Measurements from ENCODE around the gene PCSK5.

The PCSK5 gene

DNA sequence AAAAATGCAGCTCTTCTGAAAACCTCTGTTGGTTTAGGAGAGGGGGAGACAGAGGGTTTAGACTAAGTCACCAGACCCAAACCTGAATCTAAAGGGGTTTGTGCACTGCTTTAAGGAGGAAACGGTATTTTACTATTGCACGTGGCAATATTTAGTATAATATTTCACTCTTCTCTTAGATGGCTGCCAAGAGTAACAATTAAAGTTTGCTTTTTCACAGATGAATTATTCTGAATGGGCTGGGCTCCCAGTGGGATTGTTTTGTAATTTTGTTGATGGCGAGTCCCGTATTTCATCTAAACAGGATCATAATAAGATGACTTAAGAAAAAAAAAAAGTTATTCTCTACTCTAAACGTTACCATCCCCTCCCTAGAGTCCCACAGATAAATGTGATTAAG is 245.4 kb downstream of the PCSK5 start:
- DNase-seq, result no peak

DNA sequence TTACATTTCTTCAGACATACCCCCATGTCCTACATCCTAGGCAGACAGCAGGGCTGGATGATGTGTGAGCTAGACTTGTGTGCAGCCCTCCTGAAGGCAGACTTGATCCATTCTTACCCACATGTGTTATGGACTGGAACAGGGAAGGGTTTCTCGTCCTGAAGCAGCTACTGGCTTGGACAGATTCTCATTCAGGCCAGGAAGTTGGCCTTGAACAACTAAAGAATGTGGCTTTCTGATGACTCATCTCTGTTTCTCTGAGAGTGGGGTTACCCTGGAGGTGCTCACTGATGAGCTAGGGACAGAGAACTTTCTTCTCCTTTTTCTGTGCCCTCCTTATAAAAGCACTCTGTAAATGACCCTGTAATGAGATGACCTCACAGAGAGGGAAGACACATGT is 246.5 kb downstream of the PCSK5 start:
- no peak for TF ChIP-seq GATA1 (IDR thresholded peaks at IDR 0.05; ENCODE audit: low read depth, low read length)
- no peak for TF ChIP-seq POLR2A (IDR thresholded peaks at IDR 0.05; ENCODE audit: low read length)
- no peak for DNase-seq

More for the DNA sequence above, 245.4 kb downstream of the PCSK5 start:
- TF ChIP-seq GATA1 (IDR thresholded peaks at IDR 0.05; ENCODE audit: low read depth, low read length) (no peak), POLR2A (IDR thresholded peaks at IDR 0.05; ENCODE audit: low read length) (no peak)

GRCh38 chr9:76137931-76138330 is 247.5 kb downstream of the PCSK5 start:
- TF ChIP-seq POLR2A (IDR thresholded peaks at IDR 0.05; ENCODE audit: low read length) (no peak), GATA1 (IDR thresholded peaks at IDR 0.05; ENCODE audit: low read depth, low read length) (no peak)
- DNase-seq, result no peak

DNA sequence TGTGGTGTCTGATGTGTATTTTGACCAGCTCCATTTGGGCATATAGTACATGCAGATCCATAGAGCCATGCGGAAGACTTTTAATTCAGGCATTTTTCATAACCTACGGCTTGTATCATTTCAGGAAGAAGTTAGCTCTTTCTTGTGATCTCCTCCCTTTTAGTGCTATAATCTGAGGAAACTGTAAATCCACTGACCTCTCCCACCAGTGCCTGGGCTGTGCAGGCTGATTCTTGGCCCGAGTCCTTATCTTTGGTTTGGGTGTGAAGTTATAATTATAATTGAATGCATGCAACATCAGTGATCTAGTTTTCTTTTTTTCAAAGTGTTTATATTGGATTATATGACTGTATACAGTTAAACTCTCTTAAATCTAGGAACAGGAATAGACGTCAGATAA is 247.9 kb downstream of the PCSK5 start:
- no peak for TF ChIP-seq POLR2A (IDR thresholded peaks at IDR 0.05; ENCODE audit: low read length)
- no peak for TF ChIP-seq GATA1 (IDR thresholded peaks at IDR 0.05; ENCODE audit: low read depth, low read length)
- DNase-seq, result no peak

DNA sequence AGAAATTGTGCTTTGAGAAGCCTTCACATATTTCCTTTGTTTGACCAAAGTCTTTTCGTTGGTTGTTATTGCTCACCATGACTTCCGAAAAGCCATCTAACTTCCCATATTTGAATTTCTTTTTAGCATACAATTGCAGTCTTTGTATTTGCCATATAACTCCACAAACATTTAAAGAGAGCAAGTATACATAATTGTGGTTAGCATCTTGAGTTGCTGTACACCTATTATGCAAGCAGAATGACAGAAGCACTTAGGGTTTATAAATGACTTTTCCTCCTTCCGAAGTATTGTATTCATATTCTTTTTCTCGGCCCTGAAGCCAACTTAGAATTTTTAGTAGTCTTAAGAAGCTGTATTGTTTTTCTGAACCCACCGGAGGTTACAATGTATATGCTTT is 253.4 kb downstream of the PCSK5 start:
- no peak for DNase-seq
- TF ChIP-seq POLR2A (IDR thresholded peaks at IDR 0.05; ENCODE audit: low read length) (no peak), GATA1 (IDR thresholded peaks at IDR 0.05; ENCODE audit: low read depth, low read length) (no peak)

GRCh38 chr9:76150013-76150412 is 259.5 kb downstream of the PCSK5 start:
- TF ChIP-seq GATA1 (IDR thresholded peaks at IDR 0.05; ENCODE audit: low read depth, low read length) (no peak), POLR2A (IDR thresholded peaks at IDR 0.05; ENCODE audit: low read length) (no peak)
- no peak for DNase-seq

DNA sequence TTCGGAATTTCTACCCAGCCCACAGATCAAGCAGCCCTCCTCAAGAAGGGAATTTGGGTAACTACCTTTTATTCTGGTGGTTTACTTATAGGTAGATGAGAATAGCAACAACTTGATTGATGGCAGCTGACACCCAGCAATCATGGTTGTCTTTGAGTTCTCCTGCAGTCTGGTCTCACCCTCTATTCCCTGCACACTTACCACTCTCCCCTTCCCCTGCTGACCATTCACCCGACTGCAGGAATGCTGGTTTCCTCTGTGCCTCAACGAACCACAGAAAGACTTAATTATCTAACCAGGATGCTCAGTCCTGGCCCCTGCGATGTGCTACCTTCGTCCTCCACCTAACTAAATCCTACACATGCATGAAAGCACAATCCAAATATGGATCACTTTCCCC is 260.8 kb downstream of the PCSK5 start:
- no peak for DNase-seq
- no peak for TF ChIP-seq GATA1 (IDR thresholded peaks at IDR 0.05; ENCODE audit: low read depth, low read length)
- TF ChIP-seq POLR2A (IDR thresholded peaks at IDR 0.05; ENCODE audit: low read length), result no peak

DNA sequence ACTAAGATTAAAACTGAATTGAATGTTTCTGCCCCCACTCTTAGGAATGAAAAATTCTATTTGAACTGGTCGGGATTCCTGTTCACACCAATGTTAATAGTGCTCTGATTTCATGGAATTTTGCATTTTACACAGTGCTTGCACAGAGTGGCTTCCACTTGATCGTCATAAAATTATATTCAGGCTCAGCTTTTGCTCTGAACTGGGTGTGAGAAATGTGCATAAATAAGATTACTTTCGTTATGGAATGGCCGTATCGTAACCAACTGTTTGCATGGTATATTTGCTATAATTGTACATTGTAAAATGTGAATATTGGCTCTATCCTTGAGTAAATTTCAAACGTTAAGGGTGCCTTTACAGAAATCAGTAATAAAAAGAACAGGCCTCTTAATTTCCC is 262.9 kb downstream of the PCSK5 start:
- DNase-seq, result no peak
- TF ChIP-seq POLR2A (IDR thresholded peaks at IDR 0.05; ENCODE audit: low read length) (no peak), GATA1 (IDR thresholded peaks at IDR 0.05; ENCODE audit: low read depth, low read length) (no peak)

- DNase-seq, result no peak
Observed at GRCh38 chr9:76153902-76154629, 263.6 kb downstream of the PCSK5 start.

DNA sequence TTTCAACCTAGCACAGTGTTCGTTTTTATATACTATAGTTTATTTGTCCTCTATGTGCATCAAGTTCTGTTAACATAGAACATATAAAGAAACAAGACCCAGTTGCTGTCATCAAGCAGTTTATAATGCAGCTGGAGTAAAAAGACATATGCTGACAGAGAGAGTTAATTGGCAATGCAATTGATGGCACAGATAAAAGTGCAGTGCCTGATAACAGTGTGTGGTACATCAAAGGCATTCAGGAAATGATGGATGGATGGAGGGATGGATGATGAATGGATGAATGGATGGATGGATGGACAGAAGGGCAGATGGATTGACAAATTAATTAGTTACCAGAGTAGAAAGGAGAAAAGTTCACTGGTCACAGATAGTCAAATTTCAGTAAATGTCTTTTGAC is 264.9 kb downstream of the PCSK5 start:
- no peak for DNase-seq
- TF ChIP-seq POLR2A (IDR thresholded peaks at IDR 0.05; ENCODE audit: low read length), result no peak

More at GRCh38 chr9:76153902-76154629, 263.6 kb downstream of the PCSK5 start:
- TF ChIP-seq POLR2A (IDR thresholded peaks at IDR 0.05; ENCODE audit: low read length), result no peak
- no peak for TF ChIP-seq GATA1 (IDR thresholded peaks at IDR 0.05; ENCODE audit: low read depth, low read length)

GRCh38 chr9:76158713-76159112 is 268.2 kb downstream of the PCSK5 start:
- no peak for TF ChIP-seq GATA1 (IDR thresholded peaks at IDR 0.05; ENCODE audit: low read depth, low read length)
- no peak for TF ChIP-seq POLR2A (IDR thresholded peaks at IDR 0.05; ENCODE audit: low read length)
- no peak for DNase-seq

DNA sequence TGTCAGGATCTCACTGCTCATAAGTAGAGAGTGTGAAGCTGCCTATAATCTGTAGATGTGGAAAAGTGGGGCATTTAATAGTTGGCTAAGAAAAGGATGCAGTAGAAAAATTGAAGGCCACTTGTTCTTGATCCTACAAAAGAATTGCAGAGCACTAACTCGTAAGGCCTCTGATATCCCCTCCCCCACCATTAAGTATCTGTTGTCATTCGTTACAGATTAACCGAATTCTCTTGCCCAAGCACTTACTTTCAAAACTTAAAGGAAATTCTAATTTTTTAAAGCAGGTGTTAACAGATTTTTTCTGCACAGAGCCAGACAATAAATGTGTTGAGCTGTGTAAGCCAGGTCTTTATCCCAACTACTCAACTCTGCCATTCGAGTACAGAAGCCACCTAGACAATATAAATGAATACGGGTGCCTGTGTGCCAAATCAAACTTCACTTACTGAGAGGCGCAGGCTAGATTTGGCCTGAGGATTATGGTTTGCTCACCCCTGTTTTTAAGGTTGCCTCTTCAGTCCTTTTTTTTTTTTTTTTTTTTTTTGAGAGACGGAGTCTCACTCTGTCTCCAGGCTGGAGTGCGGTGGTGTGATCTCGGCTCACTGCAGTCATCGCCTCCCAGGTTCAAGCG is 268.9 kb downstream of the PCSK5 start:
- TF ChIP-seq GATA1 (IDR thresholded peaks at IDR 0.05; ENCODE audit: low read depth, low read length) (no peak), POLR2A (IDR thresholded peaks at IDR 0.05; ENCODE audit: low read length) (no peak)
- DNase-seq, result no peak

GRCh38 chr9:76161106-76161505 is 270.6 kb downstream of the PCSK5 start:
- no peak for DNase-seq
- TF ChIP-seq GATA1 (IDR thresholded peaks at IDR 0.05; ENCODE audit: low read depth, low read length), result no peak

GRCh38 chr9:76161541-76161940 is 271.1 kb downstream of the PCSK5 start:
- no peak for DNase-seq
- TF ChIP-seq GATA1 (IDR thresholded peaks at IDR 0.05; ENCODE audit: low read depth, low read length), result no peak
- no peak for TF ChIP-seq POLR2A (IDR thresholded peaks at IDR 0.05; ENCODE audit: low read length)

GRCh38 chr9:76162086-76162730 is 271.7 kb downstream of the PCSK5 start:
- DNase-seq, result no peak

More at GRCh38 chr9:76162086-76162730, 271.7 kb downstream of the PCSK5 start:
- TF ChIP-seq GATA1 (IDR thresholded peaks at IDR 0.05; ENCODE audit: low read depth, low read length), result no peak
- TF ChIP-seq POLR2A (IDR thresholded peaks at IDR 0.05; ENCODE audit: low read length), result no peak
